GM19395 (cell line): ENCODE results near the gene SCEL.

Experiments used
- ATAC-seq: cut with Tn5 transposase; IDR thresholded peaks from one replicate; pipeline ENCODE4 v1.9.1; 2021; ENCODE audit warnings: mild to moderate bottlenecking, moderate library complexity; ENCODE audit not compliant: unreplicated experiment

SCEL gene

DNA sequence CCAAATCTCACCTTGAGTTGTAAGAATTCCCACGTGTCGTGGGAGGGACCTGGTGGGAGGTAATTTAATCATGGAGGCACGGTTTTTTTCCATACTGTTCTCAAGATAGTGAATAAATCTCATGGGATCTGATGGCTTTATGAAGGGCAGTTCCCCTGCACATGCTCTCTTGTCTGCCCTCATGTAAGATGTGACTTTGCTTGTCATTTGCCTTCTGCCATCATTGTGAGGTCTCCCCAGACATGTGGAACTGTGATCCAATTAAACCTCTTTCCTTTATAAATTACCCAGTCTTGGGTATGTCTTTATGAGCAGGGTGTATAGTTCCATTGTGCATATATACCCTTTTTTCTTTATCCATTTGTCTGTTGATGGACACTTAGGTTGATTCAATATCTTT, 13.1 kb downstream of the SCEL start:
- no peak for ATAC-seq

DNA sequence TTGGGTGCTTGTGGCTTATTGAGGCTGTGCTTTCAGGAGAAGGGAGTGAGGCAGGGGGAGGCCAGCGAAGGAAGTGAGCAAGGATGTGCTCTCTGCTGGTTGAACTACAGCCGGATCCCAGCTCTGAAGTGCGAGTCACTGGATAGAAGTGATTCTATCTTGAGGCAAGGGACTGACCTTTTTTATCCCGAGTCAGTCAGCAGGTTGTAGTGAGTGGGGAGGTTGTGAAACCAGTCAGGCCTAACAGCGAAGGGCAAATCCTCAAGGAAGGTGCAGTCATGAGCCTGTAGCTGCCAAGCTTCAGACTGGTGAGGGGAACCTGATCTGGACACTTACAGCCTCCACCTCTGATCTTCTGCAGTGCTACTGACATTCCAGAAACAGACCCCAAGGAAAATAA, 18.6 kb downstream of the SCEL start:
- no peak for ATAC-seq

DNA sequence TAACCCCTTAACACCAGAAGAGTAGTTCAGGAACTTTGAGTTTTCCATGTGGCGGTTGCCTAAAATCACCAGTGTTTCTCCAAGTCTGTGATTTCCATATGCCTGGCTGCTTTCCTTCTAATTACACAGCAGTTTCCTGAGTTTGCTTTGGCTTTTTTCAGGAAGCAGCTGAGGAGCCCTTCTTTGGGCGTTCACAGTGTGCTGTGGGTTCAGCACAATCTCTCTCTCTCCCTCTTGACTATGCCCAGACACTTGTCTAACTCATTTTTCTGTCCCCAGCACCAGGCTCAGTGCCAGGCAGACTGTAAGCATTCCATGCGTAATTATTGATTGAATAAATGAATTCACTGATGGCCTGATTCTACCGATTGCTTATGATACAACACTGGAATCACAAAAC, 19.7 kb downstream of the SCEL start:
- no peak for ATAC-seq

DNA sequence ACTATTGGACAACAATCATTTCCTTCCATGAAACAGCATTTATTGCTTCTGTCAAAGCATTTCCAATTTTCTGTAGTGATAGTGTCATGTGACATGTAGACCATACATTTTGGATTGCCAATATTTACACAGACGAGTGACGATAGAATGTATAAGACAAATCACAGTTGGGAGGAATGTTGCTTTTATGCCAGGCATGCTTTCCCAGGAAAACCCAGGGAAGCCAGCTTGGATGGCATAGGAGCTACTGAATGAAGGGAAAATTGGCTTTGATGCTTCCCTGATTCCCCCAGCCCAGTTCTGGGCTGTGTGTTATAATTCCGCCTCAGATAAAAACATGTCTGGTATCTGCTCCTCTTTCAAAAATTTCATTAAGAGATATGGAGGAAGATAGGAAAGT, 22.5 kb downstream of the SCEL start:
- no peak for ATAC-seq

DNA sequence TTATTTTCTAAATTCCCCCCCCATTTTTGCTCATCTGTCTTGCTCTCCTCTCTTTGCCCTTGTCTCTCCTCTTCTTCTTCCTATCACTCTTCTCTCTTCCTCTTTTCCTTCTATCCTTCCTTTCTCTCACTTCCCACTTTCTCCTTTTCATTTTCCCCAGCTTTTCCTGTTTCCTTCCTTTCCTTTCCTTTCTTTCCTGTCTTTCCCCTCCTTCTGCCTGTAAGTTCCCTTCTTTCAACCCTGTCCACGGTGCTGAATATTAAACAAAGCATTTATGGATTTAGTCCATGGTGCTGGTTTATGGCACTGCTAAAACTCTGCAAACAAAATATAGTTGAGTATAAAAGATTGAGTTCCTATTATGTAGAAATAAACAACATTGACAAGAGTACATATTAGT, 27.6 kb downstream of the SCEL start:
- no peak for ATAC-seq

DNA sequence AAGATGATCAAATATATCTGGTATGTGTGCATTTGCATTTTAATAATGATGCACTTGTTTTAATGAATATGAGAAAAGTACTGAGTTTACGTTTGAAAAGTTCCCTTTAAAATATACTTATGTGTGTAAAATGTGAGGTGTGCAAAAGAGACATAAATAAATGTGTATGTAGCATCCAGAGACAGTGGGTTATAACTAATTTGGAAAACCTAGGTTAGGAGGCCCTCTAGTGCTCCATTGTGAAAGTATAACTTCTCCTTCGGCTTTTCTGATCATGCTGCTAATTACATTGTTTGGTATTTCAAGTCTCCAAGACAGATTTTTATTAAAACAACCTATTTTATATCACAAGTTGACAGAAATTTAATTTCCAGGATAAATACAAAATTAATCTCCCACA, 30.1 kb downstream of the SCEL start:
- ATAC-seq, result peak; percentile 79

DNA sequence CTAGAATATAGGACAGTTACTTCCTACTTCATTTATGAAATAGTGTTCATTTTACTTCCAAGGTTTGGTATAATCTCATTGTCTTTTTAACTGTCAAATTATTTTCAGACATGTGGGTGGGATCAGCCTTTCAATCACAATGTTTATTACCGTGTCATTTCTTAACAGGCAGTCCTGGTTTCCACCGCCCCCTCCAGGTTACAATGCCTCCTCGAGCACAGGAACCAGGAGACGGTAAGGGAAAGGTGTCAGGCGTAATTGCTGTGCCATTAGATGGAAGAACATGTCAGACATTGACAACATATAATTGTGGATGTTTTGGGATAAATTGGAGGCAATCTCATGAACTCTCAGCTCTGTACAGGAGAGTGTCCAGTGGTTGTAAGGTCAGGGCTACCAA, 36.5 kb downstream of the SCEL start:
- no peak for ATAC-seq

DNA sequence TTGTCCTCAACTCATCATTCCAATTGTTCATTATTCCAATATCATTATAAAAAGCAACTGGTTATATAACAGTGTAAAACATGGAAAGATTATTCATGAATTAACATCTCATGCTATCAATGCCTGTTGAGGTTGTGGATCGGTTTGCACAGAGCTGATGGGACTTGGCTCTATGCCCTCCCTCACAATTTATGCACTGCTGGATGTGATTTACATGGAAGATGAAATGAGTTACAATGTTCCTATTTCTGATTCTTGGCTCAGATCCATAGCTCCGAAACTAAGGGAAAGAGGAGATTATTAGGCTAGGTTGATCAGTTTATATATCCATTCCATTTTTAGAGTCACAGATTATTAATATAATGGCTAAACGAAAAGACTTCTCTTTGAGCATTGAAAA, 38.6 kb downstream of the SCEL start:
- ATAC-seq, result no peak

DNA sequence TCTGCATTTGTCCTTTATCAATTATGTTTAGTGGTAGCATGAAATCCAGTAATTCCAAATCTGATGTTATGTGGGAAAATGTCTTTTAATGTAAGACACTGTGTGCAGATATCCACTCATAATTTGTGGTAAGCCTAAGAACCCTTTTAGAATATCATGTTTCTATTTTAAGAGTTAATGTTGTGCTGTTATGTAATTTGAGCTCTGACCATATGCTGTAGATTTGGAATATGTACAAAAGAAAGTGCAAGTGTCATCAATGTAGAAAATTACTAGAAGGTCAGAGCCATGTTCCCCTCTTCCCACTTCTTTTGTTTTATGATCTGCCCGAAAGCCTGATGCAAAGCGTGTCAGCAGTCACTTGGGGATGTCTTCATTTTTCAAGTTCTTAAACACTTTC, 44.5 kb downstream of the SCEL start:
- no peak for ATAC-seq

DNA sequence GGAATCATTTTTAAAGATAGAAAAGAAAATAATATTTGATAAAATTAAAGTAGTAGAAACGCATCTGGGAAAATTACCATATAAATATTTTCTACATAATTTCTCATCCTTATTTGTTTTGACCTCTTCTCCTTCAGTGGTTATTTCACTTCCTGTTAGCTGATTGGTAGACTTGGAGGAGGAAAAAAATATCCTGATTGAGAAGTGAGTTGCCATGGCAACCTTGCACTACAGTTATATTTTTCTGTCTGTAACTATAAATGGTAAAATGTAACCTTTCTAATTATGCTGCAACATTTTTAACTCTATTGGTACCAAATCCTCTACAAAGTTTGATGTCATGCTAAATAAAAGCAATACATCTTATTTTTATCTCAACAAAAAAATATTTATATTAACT, 45.2 kb downstream of the SCEL start:
- ATAC-seq, result no peak

DNA sequence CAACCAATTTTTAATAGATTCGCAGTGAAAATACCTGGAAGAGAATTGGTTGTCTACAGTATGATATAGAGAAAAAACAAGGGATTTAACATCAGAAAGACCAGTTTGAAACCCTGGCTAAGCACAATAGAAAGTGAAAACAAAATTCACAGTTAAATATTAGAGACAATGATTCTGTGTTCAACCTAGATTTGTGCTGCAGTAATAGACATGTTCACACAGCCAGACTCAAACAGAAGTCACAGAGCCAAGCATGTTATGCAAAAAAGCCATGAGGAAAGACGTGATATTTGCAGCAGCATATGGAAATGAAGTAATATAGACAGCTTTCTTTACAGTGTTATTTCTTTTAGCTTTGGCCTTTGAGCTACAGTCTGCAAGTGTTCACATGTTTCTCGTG, 48.1 kb downstream of the SCEL start:
- peak; percentile 57 for ATAC-seq

DNA sequence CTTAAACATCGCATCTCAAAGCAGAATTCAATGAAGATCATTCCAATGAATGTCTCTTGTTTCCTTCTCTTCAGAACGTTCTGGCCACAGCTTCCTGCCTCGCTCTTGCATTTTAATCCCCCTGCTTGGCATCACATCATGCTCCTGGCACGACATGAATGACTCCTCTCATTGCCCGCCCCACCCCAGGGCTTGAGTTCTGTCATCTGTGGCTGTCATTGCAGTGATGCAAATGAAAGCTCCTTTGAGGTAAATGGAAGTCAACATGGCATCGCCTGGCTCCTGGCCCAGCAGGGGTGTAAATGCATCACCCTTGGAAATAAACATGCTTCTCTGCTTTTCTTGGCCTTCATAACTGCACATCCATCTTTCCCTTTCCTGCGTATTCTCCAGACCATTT, 48.6 kb downstream of the SCEL start:
- ATAC-seq, result no peak

DNA sequence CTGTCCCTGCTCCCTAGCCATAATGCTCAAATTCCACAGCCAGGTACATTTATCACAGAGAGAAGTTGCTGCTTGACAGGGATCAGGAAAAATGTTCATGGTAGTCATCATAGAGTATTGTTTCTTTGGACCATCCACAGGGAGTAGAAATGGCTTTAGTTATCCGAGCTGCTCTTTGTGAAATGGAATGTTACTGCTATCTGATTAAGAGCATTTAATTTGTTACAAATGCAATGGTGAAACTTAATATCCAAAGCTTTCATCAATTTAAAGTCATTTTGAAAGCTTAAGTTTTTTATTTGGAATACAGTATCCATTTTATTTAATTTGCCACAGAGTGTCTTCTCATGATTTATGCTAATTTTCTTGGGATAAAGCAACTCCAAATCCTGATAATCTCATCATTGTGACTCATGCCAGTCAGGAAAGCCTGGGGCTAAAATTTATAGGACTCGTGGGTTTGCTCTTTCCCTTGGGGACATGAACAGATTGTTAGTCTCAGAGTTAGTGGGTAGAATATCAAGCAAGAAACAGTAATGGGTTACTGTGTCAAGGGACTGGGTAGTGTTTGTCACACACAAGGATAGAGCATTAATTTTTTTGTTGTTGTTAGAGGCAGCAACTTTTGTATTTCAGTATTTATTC, 59.8 kb downstream of the SCEL start:
- no peak for ATAC-seq

DNA sequence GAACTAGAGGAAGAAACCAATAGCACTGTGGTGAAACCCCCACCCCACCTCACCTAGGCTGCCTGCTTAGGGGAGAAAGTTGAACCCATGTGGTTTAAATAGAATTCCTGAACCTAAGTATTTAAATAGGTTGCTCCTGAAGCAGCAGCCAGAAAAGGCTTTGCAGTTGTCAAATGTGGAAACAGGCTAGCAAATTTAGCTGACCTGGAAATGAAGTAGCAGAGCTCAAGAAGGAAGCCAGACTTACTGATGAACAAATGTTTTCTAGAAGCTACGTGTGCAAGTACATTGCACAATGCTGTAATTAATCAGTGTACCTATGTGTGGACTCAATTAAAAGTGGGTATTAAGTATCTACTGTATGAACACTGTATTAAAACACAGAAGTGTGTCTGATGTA, 61.3 kb downstream of the SCEL start:
- ATAC-seq, result no peak

DNA sequence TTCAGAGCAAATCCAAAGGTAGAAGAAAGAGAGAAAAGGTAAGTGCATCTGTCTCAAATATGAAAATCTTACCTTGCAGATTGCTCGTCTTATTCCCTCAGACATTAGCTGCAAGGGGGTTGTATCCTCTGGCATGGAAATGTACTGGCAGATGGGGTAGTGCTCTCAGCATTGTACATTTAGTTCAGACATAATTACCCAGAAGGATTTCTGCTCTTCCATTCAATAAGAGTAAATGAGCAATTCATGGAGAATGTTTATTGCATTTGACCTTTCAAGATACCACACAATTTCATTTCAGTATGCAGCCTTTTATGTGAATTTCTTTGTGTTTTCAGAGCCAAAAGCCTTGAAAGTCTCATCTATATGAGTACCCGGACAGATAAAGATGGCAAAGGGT, 63.8 kb downstream of the SCEL start:
- ATAC-seq, result no peak

DNA sequence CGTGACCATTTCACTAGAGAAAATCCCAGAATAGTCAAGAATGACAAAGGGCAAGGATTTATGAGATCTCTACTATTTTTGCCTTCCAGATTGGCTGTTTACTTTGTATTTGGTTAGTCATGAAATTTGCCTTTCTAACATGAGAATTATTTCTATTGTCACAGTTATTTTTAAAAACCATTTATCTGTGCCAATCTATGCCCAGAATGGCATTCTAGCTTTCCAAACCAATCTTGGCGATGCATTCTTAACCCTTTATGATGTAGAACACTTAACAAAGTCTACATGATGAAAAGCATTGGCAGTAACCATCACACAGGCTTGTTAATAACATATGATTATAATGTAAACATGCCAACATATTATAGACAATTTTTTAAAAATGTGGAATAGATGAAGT, 65.2 kb downstream of the SCEL start:
- no peak for ATAC-seq

DNA sequence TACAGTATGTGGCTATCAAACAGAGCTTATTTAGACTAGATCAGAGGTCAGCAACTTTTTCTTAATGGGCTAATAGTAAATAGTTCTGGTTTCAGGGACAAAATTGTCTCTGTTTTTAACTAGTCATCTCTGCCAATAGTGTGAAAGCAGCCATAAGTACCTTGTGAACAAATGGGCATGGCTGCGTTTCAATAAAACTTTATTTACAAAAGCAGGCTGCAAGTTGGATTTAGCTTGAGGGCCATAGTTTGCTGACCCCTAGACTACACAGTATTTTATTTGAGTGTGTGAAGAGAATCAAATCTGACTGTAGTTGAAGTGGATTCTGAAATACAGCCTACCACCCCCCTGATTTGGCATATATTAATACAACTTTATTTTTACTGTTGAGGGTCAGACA, 75.6 kb downstream of the SCEL start:
- ATAC-seq, result no peak

DNA sequence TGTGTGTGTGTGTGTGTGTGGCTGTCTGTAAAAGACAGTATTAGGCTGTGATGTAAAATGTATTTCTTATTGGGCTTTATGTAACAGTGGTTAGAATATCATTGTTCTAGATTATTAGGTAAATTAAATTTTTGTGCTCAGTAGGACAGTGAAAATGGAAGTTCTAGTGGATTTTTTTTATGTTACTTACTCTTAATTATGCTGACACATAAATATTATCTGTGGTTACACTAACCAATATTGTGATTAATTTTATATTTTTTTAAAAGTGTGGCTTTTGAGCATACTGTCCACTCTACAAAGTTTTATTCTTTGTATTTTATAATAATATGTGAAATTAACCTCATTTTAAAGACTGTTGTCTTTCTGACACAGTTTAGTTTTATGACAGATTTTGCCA, 80.5 kb downstream of the SCEL start:
- no peak for ATAC-seq

DNA sequence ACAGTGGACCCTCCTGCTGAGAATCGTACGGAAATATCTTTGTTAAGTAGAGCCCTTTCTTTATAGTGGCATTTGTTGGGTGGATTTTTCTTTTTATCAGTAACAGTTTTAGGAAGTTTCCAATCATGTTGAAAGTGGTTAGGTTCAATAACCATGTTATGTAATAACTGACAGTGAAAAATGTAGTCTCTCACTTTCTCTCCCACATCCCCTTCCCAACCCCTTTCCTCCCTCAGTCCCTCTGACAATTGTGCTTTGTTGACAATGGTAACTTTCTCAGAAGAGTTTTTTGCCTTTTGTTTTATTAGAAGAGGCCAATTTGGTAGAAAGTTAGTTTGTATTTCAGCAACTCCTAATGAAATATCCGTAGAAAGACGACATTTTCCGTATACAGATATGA, 84.1 kb downstream of the SCEL start:
- ATAC-seq, result no peak

DNA sequence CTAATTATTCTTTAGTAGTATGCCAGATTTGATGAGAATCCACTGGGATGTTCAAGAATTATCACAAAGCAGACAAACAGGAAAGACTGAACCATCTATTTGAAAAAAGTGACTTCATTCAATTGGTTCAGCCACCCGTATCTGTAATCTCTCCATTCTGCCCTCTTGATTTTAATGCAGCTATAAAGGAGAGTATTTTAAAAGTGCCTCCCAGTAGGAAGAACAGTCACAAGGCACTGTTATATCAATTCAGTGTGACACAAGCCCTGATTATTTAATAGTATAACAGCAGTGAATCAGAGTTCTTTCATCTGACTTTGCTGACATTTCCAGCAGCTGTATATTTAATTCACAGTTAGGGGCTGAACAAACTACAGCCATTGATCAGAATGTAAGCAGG, 84.6 kb downstream of the SCEL start:
- ATAC-seq, result no peak

DNA sequence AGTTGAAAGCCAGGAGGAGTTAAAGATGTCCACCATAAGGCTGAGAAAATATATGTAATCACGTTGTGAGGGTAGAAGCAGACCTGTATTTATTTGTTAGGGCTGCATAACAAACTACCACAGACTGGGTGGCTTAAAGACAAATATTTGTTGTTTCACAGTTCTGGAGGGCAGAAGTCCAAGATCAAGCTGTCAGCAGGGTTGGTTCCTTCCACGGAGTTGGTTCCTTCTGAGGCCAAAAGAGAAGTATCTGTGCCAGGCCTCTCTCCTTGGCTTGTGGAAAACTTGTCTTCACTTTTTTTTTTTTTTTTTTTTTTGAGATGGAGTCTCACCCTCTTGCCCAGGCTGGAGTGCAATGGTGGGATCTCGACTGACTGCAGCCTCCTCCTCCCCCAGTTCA, 88.3 kb downstream of the SCEL start:
- ATAC-seq, result no peak

DNA sequence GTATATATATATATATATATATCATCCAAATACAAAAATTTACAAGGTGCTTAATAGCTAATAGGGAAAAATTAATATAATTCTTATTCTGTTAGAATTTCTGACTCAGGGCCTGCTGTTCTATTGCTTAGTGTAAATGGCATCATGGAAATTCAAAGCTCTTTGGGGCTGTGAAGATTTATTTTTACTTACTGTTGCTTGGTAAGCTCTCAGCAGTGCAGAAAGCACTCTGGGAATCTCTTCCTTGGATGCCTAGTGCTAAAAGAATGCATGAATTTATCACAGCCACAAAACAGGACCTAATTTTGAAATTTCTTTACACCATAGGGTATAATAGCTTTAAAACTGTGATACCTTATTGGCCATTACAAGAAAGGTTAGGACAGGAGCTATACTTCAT, 92.7 kb downstream of the SCEL start:
- ATAC-seq, result no peak

DNA sequence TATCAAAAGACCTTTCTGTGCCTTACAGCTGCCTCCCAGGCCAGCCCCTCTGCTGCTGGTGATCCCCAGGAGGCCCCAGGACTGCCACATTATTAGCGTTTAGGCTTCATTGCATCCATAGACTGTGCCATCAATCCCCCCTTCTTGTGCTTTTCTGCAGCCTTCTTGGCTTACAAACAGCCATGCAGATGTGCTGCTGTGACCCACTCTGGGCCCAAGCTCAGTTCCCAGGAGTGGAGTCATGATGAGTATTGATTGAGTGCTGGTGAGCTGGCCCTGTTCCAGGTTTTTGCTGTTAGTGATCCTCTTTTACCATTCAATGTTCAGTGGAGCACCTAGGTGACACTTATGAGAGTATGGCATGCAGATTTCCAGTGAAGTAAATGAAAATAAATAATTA, 102.1 kb downstream of the SCEL start:
- ATAC-seq, result no peak

DNA sequence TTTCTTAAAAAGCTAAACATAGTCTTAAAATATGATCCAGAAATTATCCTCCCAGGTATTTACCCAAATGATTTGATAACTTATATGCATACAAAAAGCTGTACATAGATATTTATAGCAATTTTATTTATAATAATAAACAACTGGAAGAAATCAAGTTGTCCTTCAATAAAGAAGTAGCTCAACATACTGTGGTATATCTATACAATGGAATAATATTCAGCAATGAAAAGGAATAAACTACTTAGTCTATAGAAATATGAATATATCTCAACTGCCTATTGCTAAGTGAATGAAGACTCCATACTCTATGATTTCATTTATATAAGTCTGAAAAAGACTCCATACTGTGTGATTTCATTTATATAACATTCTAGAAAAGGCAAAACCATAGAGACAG, 114.9 kb downstream of the SCEL start:
- no peak for ATAC-seq
